ENCODE results near the gene ZNF277. TPM values are rescaled to one million over a fixed set of nuclear protein-coding genes. Genes with fewer than 3 reads are reported as not detected.
A peak's percentile ranks its signal among the peaks of the same experiment; 100 is the strongest.

The ZNF277 gene
- total and polyA plus RNA-seq, 4 donors: 18.2 to 52.5 (median 27.5) TPM

GRCh38 chr7:112167147-112167546, 39.3 kb upstream of the ZNF277 start:
- WGBS (ENCODE audit: insufficient coverage): no CpG with 5 or more reads among the region's 3 CpGs
- Histone ChIP-seq H3K4me1 (ENCODE audit: control insufficient read depth, insufficient read depth, low read length) (peaks cover 9% of the 10 kb centered on the region), H3K27me3 (ENCODE audit: control insufficient read depth, insufficient read depth, low read length) (no peaks in the 10 kb centered on the region), H3K36me3 (ENCODE audit: control insufficient read depth, insufficient read depth, low read length) (no peaks in the 10 kb centered on the region), H3K27ac (ENCODE audit: low read depth, low read length) (no peak overlapping the region), H3K9me3 (ENCODE audit: control insufficient read depth, insufficient read depth, low read length) (no peaks in the 10 kb centered on the region), H3K4me3 (ENCODE audit: low read depth, low read length) (no peak overlapping the region)
- DNase-seq (ENCODE audit: low read depth in 4 of 6, low spot score in 6 of 6): peak in 2 of 6 donors; percentile 37 to 70

GRCh38 chr7:112168915-112169314, 37.6 kb upstream of the ZNF277 start:
- no peaks in the 10 kb centered on the region for H3K36me3 ChIP-seq (ENCODE audit: control insufficient read depth, insufficient read depth, low read length)
- DNase-seq (ENCODE audit: low read depth in 4 of 6, low spot score in 6 of 6): no peak
- WGBS (ENCODE audit: insufficient coverage): 100% methylated on average over 1 of the region's 2 CpGs
- no peak overlapping the region for H3K27ac ChIP-seq (ENCODE audit: low read depth, low read length)
- H3K4me1 ChIP-seq (ENCODE audit: control insufficient read depth, insufficient read depth, low read length): peaks cover 7% of the 10 kb centered on the region
- H3K27me3 ChIP-seq (ENCODE audit: control insufficient read depth, insufficient read depth, low read length): no peaks in the 10 kb centered on the region
- H3K9me3 ChIP-seq (ENCODE audit: control insufficient read depth, insufficient read depth, low read length): no peaks in the 10 kb centered on the region
- H3K4me3 ChIP-seq (ENCODE audit: low read depth, low read length): no peak overlapping the region

GRCh38 chr7:112171673-112172072, 34.8 kb upstream of the ZNF277 start:
- DNase-seq (ENCODE audit: low read depth in 4 of 6, low spot score in 6 of 6): no peak
- H3K4me1 ChIP-seq (ENCODE audit: control insufficient read depth, insufficient read depth, low read length): peaks cover 9% of the 10 kb centered on the region
- no peak overlapping the region for H3K4me3 ChIP-seq (ENCODE audit: low read depth, low read length)
- H3K27me3 ChIP-seq (ENCODE audit: control insufficient read depth, insufficient read depth, low read length): no peaks in the 10 kb centered on the region
- H3K36me3 ChIP-seq (ENCODE audit: control insufficient read depth, insufficient read depth, low read length): no peaks in the 10 kb centered on the region
- no CpG with 5 or more reads among the region's 1 CpG for WGBS (ENCODE audit: insufficient coverage)
- H3K27ac ChIP-seq (ENCODE audit: low read depth, low read length): no peak overlapping the region
- no peaks in the 10 kb centered on the region for H3K9me3 ChIP-seq (ENCODE audit: control insufficient read depth, insufficient read depth, low read length)

GRCh38 chr7:112172870-112173567, 33.5 kb upstream of the ZNF277 start:
- H3K4me3 ChIP-seq (ENCODE audit: low read depth, low read length): no peak overlapping the region
- 50% methylated on average over 3 of the region's 8 CpGs for WGBS (ENCODE audit: insufficient coverage)
- peak overlapping the region; percentile 62 for H3K27ac ChIP-seq (ENCODE audit: low read depth, low read length)
- no peaks in the 10 kb centered on the region for H3K27me3 ChIP-seq (ENCODE audit: control insufficient read depth, insufficient read depth, low read length)
- DNase-seq (ENCODE audit: low read depth in 4 of 6, low spot score in 6 of 6): peak in 1 of 6 donors; percentile 62
- H3K9me3 ChIP-seq (ENCODE audit: control insufficient read depth, insufficient read depth, low read length): no peaks in the 10 kb centered on the region
- peaks cover 9% of the 10 kb centered on the region for H3K4me1 ChIP-seq (ENCODE audit: control insufficient read depth, insufficient read depth, low read length)
- H3K36me3 ChIP-seq (ENCODE audit: control insufficient read depth, insufficient read depth, low read length): no peaks in the 10 kb centered on the region

GRCh38 chr7:112173568-112173905, 33.0 kb upstream of the ZNF277 start:
- H3K36me3 ChIP-seq (ENCODE audit: control insufficient read depth, insufficient read depth, low read length): no peaks in the 10 kb centered on the region
- H3K9me3 ChIP-seq (ENCODE audit: control insufficient read depth, insufficient read depth, low read length): no peaks in the 10 kb centered on the region
- no peaks in the 10 kb centered on the region for H3K27me3 ChIP-seq (ENCODE audit: control insufficient read depth, insufficient read depth, low read length)
- H3K27ac ChIP-seq (ENCODE audit: low read depth, low read length): peak overlapping the region; percentile 62
- no peak overlapping the region for H3K4me3 ChIP-seq (ENCODE audit: low read depth, low read length)
- H3K4me1 ChIP-seq (ENCODE audit: control insufficient read depth, insufficient read depth, low read length): peaks cover 9% of the 10 kb centered on the region
- DNase-seq (ENCODE audit: low read depth in 4 of 6, low spot score in 6 of 6): no peak
- 70% methylated on average over 2 of the region's 4 CpGs for WGBS (ENCODE audit: insufficient coverage)

GRCh38 chr7:112174192-112174591, 32.3 kb upstream of the ZNF277 start:
- no peak for DNase-seq (ENCODE audit: low read depth in 4 of 6, low spot score in 6 of 6)
- H3K27ac ChIP-seq (ENCODE audit: low read depth, low read length): no peak overlapping the region
- WGBS (ENCODE audit: insufficient coverage): 81% methylated on average over 2 of the region's 3 CpGs
- no peak overlapping the region for H3K4me3 ChIP-seq (ENCODE audit: low read depth, low read length)
- no peaks in the 10 kb centered on the region for H3K9me3 ChIP-seq (ENCODE audit: control insufficient read depth, insufficient read depth, low read length)
- H3K4me1 ChIP-seq (ENCODE audit: control insufficient read depth, insufficient read depth, low read length): peaks cover 9% of the 10 kb centered on the region
- no peaks in the 10 kb centered on the region for H3K36me3 ChIP-seq (ENCODE audit: control insufficient read depth, insufficient read depth, low read length)
- H3K27me3 ChIP-seq (ENCODE audit: control insufficient read depth, insufficient read depth, low read length): no peaks in the 10 kb centered on the region

- H3K27ac ChIP-seq (ENCODE audit: low read depth, low read length): no peak overlapping the region
- H3K4me1 ChIP-seq (ENCODE audit: control insufficient read depth, insufficient read depth, low read length): peaks cover 14% of the 10 kb centered on the region
- 67% methylated on average over 1 of the region's 2 CpGs for WGBS (ENCODE audit: insufficient coverage)
- H3K36me3 ChIP-seq (ENCODE audit: control insufficient read depth, insufficient read depth, low read length): no peaks in the 10 kb centered on the region
- no peak for DNase-seq (ENCODE audit: low read depth in 4 of 6, low spot score in 6 of 6)
- H3K27me3 ChIP-seq (ENCODE audit: control insufficient read depth, insufficient read depth, low read length): no peaks in the 10 kb centered on the region
- no peak overlapping the region for H3K4me3 ChIP-seq (ENCODE audit: low read depth, low read length)
- H3K9me3 ChIP-seq (ENCODE audit: control insufficient read depth, insufficient read depth, low read length): no peaks in the 10 kb centered on the region
These were observed 30.3 kb upstream of the ZNF277 start for GRCh38 chr7:112176241-112176640.

- no CpG with 5 or more reads among the region's 5 CpGs for WGBS (ENCODE audit: insufficient coverage)
- Histone ChIP-seq H3K4me1 (ENCODE audit: control insufficient read depth, insufficient read depth, low read length) (peaks cover 14% of the 10 kb centered on the region), H3K9me3 (ENCODE audit: control insufficient read depth, insufficient read depth, low read length) (no peaks in the 10 kb centered on the region), H3K36me3 (ENCODE audit: control insufficient read depth, insufficient read depth, low read length) (no peaks in the 10 kb centered on the region), H3K4me3 (ENCODE audit: low read depth, low read length) (no peak overlapping the region), H3K27ac (ENCODE audit: low read depth, low read length) (no peak overlapping the region), H3K27me3 (ENCODE audit: control insufficient read depth, insufficient read depth, low read length) (no peaks in the 10 kb centered on the region)
- no peak for DNase-seq (ENCODE audit: low read depth in 4 of 6, low spot score in 6 of 6)
These were observed 29.6 kb upstream of the ZNF277 start for GRCh38 chr7:112176693-112177415.

GRCh38 chr7:112180223-112180622, 26.3 kb upstream of the ZNF277 start:
- no peaks in the 10 kb centered on the region for H3K36me3 ChIP-seq (ENCODE audit: control insufficient read depth, insufficient read depth, low read length)
- H3K4me1 ChIP-seq (ENCODE audit: control insufficient read depth, insufficient read depth, low read length): peaks cover 14% of the 10 kb centered on the region
- DNase-seq (ENCODE audit: low read depth in 4 of 6, low spot score in 6 of 6): no peak
- no peaks in the 10 kb centered on the region for H3K9me3 ChIP-seq (ENCODE audit: control insufficient read depth, insufficient read depth, low read length)
- no peak overlapping the region for H3K4me3 ChIP-seq (ENCODE audit: low read depth, low read length)
- H3K27me3 ChIP-seq (ENCODE audit: control insufficient read depth, insufficient read depth, low read length): no peaks in the 10 kb centered on the region
- H3K27ac ChIP-seq (ENCODE audit: low read depth, low read length): no peak overlapping the region
- 58% methylated on average over 3 of the region's 4 CpGs for WGBS (ENCODE audit: insufficient coverage)

GRCh38 chr7:112182749-112183148, 23.7 kb upstream of the ZNF277 start:
- no peaks in the 10 kb centered on the region for H3K27me3 ChIP-seq (ENCODE audit: control insufficient read depth, insufficient read depth, low read length)
- 34% methylated on average over 4 of the region's 5 CpGs for WGBS (ENCODE audit: insufficient coverage)
- DNase-seq (ENCODE audit: low read depth in 4 of 6, low spot score in 6 of 6): peak in 2 of 6 donors; percentile 54 to 69
- H3K36me3 ChIP-seq (ENCODE audit: control insufficient read depth, insufficient read depth, low read length): no peaks in the 10 kb centered on the region
- H3K4me3 ChIP-seq (ENCODE audit: low read depth, low read length): no peak overlapping the region
- H3K9me3 ChIP-seq (ENCODE audit: control insufficient read depth, insufficient read depth, low read length): no peaks in the 10 kb centered on the region
- H3K27ac ChIP-seq (ENCODE audit: low read depth, low read length): peak overlapping the region; percentile 8
- peaks cover 19% of the 10 kb centered on the region for H3K4me1 ChIP-seq (ENCODE audit: control insufficient read depth, insufficient read depth, low read length)
